Fibroblast of skin of scalp (primary cell): ENCODE measurements around the gene CENPN. TPM values are rescaled to one million over a fixed set of nuclear protein-coding genes. Genes with fewer than 3 reads are reported as not detected.

ENCODE experiments used
- DNase-seq: peaks from one replicate; pipeline ENCODE4 v3.0.0-alpha.2; 2013
- polyA plus RNA-seq, 2 experiments: library from polyadenylated mRNA; unstranded; fragments of 120-200 nt; gene quantifications; one replicate each; pipeline ENCODE4 v1.2.1, GENCODE V29; 2013; ENCODE audit not compliant: insufficient read length in 2 of 2

CENPN gene
- polyA plus RNA-seq (2013, experiment 1 of 2; ENCODE audit: insufficient read length) = 36.2 TPM
- 29.4 TPM for polyA plus RNA-seq (2013, experiment 2 of 2; ENCODE audit: insufficient read length)

GRCh38 chr16:81006813-81007695 lies at the start of gene CENPN, which contains the start of gene CMC2:
TSS of gene CENPN (plus strand) at chr16:81007214. CDS start at chr16:81011940, 4,726 bp downstream.
TSS of gene CMC2 (minus strand) at chr16:81006885. CDS start at chr16:80997394, 9,491 bp downstream.
- DNase-seq = peak; percentile 100

GRCh38 chr16:80958284-80958683 lies 48.7 kb upstream of the CENPN start:
- DNase-seq = no peak

- no peak for DNase-seq
Measured at GRCh38 chr16:80962879-80963278, 44.1 kb upstream of the CENPN start.

- no peak for DNase-seq
Measured at GRCh38 chr16:80964351-80964750, 42.7 kb upstream of the CENPN start.

GRCh38 chr16:80966617-80967016 lies 40.4 kb upstream of the CENPN start:
- DNase-seq = no peak

- no peak for DNase-seq
Measured at GRCh38 chr16:80968386-80969113, 38.5 kb upstream of the CENPN start.

GRCh38 chr16:80969114-80969484 lies 37.9 kb upstream of the CENPN start:
- DNase-seq = no peak

GRCh38 chr16:80971819-80972218 lies 35.2 kb upstream of the CENPN start:
- no peak for DNase-seq

GRCh38 chr16:80972611-80973010 lies 34.4 kb upstream of the CENPN start:
- no peak for DNase-seq

- no peak for DNase-seq
Measured at GRCh38 chr16:80973991-80974390, 33.0 kb upstream of the CENPN start.

- DNase-seq = no peak
Measured at GRCh38 chr16:80974649-80975376, 32.2 kb upstream of the CENPN start.

GRCh38 chr16:80976946-80977345 lies 30.1 kb upstream of the CENPN start:
- DNase-seq = no peak

- DNase-seq = no peak
Measured at GRCh38 chr16:80981103-80981502, 25.9 kb upstream of the CENPN start.

- no peak for DNase-seq
Measured at GRCh38 chr16:80982646-80983045, 24.4 kb upstream of the CENPN start.

GRCh38 chr16:80984124-80984892 lies 22.7 kb upstream of the CENPN start:
- DNase-seq = no peak

GRCh38 chr16:80985611-80986010 lies 21.4 kb upstream of the CENPN start:
- DNase-seq = no peak

GRCh38 chr16:80986557-80986956 lies 20.5 kb upstream of the CENPN start:
- DNase-seq = no peak

- no peak for DNase-seq
Measured at GRCh38 chr16:80988756-80989155, 18.3 kb upstream of the CENPN start.

GRCh38 chr16:80989801-80990200 lies 17.2 kb upstream of the CENPN start:
- DNase-seq = no peak

- DNase-seq = no peak
Measured at GRCh38 chr16:80990577-80990976, 16.4 kb upstream of the CENPN start.

GRCh38 chr16:80990978-80991377 lies 16.0 kb upstream of the CENPN start:
- DNase-seq = no peak

GRCh38 chr16:80991792-80992430 lies 15.1 kb upstream of the CENPN start:
- no peak for DNase-seq
